PFSK-1 (cell line): ENCODE measurements around the gene TRHDE.

Experiments
- FOXP2 ChIP-seq: optimal IDR thresholded peaks from 2 replicates; pipeline ENCODE3; 2011; ENCODE audit warnings: borderline replicate concordance, control low read depth, inconsistent platforms; ENCODE audit not compliant: insufficient read depth; ENCODE audit errors: extremely low read length, extremely low read depth
- POLR2AphosphoS5 ChIP-seq: IDR thresholded peaks from 2 replicates; pipeline ENCODE4 v1.6.1; 2012; ENCODE audit warnings: low read depth, mild to moderate bottlenecking, control low read depth, low read length, moderate library complexity
- SIN3A ChIP-seq: IDR thresholded peaks from 2 replicates; pipeline ENCODE4 v1.6.1; 2012; ENCODE audit warnings: mild to moderate bottlenecking, low read length, moderate library complexity, borderline replicate concordance; ENCODE audit not compliant: insufficient read depth
- TAF1 ChIP-seq: IDR thresholded peaks from 2 replicates; pipeline ENCODE4 v1.6.1; 2012; ENCODE audit warnings: low read length, control low read depth, borderline replicate concordance; ENCODE audit not compliant: insufficient read depth
- TF ChIP-seq, protein P1 (sequence below), 2 experiments: IDR thresholded peaks; 2 replicates each; pipeline versions ENCODE4 v1.6.1 to v1.8.0; 2011 to 2012; ENCODE audit warnings: low read depth in 2 of 2, low read length in 2 of 2, control low read depth in 1 of 2, inconsistent platforms in 1 of 2, mild to moderate bottlenecking in 1 of 2, moderate library complexity in 1 of 2; ENCODE audit not compliant: insufficient read depth in 1 of 2

The TRHDE gene

DNA sequence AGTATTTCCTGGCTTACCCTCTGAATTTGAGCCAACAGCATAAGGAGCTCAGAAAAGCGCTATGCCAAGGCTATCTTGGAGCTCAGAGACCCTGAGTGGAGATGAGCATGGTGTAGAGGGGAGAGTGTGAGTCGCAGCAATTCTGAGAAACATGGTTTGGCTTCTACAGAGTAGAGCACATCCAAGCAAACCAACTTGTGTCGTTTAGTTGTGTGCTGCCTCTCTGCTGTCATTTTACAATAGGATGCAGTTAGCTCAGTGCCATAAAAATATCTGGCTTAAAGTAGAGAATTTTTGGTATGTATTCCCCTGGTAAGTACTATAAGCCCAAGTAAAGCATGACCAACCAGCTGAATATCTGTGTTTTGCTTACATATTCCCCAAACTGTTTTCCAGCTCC, 249.2 kb downstream of the TRHDE start:
- TF ChIP-seq, protein P1, sequence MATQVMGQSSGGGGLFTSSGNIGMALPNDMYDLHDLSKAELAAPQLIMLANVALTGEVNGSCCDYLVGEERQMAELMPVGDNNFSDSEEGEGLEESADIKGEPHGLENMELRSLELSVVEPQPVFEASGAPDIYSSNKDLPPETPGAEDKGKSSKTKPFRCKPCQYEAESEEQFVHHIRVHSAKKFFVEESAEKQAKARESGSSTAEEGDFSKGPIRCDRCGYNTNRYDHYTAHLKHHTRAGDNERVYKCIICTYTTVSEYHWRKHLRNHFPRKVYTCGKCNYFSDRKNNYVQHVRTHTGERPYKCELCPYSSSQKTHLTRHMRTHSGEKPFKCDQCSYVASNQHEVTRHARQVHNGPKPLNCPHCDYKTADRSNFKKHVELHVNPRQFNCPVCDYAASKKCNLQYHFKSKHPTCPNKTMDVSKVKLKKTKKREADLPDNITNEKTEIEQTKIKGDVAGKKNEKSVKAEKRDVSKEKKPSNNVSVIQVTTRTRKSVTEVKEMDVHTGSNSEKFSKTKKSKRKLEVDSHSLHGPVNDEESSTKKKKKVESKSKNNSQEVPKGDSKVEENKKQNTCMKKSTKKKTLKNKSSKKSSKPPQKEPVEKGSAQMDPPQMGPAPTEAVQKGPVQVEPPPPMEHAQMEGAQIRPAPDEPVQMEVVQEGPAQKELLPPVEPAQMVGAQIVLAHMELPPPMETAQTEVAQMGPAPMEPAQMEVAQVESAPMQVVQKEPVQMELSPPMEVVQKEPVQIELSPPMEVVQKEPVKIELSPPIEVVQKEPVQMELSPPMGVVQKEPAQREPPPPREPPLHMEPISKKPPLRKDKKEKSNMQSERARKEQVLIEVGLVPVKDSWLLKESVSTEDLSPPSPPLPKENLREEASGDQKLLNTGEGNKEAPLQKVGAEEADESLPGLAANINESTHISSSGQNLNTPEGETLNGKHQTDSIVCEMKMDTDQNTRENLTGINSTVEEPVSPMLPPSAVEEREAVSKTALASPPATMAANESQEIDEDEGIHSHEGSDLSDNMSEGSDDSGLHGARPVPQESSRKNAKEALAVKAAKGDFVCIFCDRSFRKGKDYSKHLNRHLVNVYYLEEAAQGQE (IDR thresholded peaks at IDR 0.05; ENCODE audit: insufficient read depth in 1 of 2, low read depth in 2 of 2, low read length in 2 of 2) = no peak
- no peak for TF ChIP-seq POLR2AphosphoS5
- TF ChIP-seq FOXP2 = no peak
- TF ChIP-seq TAF1 = no peak
- TF ChIP-seq SIN3A = no peak

DNA sequence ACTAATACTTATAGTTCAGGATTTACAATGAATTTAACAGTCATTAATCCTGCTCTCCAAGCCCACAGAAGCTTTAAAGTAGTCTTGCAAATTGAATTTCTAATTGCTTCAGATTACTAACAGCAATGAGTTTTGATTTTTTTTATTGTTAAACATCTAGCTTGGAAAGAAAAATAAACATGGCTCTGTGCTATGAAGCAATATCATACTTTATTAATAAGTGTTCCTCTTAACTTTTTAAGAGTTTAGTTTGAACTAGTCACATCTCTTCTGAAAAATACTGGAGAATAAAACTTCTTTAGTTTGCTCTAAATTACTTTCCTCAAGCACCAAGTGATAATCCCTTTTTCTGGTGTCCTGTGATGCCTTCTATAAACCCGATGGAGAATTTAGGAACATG, 250.2 kb downstream of the TRHDE start:
- TF ChIP-seq FOXP2 = no peak
- no peak for TF ChIP-seq TAF1
- TF ChIP-seq POLR2AphosphoS5 = no peak
- TF ChIP-seq, protein P1 (IDR thresholded peaks at IDR 0.05; ENCODE audit: insufficient read depth in 1 of 2, low read depth in 2 of 2, low read length in 2 of 2) = no peak

DNA sequence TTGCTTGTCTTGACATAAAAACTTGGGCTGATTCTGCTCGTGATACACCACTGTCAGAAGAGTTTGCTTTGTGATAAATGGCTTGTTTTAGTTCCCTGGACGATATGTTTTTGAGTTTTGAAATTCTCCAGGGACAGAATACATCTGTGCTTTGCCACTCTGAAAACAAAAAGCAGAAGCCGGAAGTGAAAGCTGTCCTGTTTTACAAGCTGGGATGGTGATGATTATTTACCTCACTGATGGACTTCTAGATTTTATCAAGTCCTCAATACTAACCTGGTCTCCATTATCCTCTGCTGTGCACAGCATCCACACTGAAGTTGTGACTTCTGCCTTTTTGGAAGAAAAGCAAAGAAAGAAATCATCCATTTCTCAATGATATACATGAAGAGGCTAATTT, 251.6 kb downstream of the TRHDE start:
- no peak for TF ChIP-seq POLR2AphosphoS5
- TF ChIP-seq FOXP2 = no peak
- no peak for TF ChIP-seq TAF1
- no peak for TF ChIP-seq SIN3A
- TF ChIP-seq, protein P1 (IDR thresholded peaks at IDR 0.05; ENCODE audit: insufficient read depth in 1 of 2, low read depth in 2 of 2, low read length in 2 of 2) = no peak

DNA sequence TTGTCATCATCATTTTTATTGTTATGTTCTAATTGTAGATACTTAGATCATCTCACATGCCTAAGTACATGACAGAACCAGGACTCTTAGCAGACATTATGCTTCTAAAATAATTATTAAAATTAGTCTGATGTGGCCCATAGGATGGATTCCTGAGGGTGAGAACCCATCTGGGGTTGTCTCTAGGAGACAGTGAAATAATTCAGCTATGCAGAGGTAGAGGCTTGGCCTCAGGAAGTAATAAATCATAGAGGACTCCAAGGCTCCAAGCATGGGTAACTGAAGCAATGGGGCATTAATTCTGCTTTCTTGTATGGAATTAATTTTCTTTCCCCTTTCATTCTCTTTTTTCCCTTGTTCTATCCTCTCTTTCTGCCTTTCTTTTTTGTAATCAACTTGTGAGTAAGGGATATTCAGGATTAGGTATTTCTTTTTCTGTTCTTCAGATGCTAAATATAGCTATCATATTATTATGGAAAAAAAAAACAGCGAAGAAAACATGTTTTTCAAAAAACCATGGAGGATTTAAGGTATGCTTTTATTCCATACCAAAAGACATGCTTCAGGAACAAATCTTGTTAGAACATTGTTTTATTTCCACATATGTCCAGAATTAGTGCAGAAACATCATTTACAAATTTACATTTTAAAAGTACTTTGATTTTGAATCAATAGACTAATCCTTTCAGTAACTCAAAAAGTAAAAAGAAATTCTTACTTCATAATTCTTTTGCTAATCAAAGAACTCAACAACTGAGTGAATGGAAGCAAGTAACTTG, 263.2 kb downstream of the TRHDE start:
- TF ChIP-seq POLR2AphosphoS5 (no peak), FOXP2 (no peak), SIN3A (no peak), TAF1 (no peak)
- TF ChIP-seq, protein P1 (IDR thresholded peaks at IDR 0.05; ENCODE audit: insufficient read depth in 1 of 2, low read depth in 2 of 2, low read length in 2 of 2) = no peak

DNA sequence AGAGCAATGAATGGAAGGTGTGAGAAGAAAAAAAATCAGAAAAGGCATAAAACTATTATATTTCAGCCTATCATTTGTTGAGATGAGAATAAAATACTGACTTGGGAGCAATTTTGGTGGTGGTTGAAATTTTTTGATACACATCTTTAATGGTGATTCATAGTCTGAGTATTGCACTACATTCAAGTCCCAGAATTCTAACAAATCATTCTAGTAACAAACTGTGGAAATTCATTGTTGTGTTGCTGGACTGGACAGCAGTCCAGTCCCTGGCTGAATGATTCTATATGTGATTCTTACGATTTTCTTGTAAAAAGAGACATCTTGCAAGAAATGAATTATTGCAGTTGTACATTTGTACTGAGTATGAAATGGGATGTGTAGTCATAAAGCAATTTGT, 268.6 kb downstream of the TRHDE start:
- TF ChIP-seq FOXP2 (no peak), TAF1 (no peak), SIN3A (no peak), POLR2AphosphoS5 (no peak)
